HG03521 (cell line): ENCODE measurements around the gene INTS2.
"Not testable (repeated sequence)": the region's sequence is repeated elsewhere in the genome, so short reads cannot be mapped to it uniquely, and the experiment has no call there.

Source experiments
- ATAC-seq: cut with Tn5 transposase; IDR thresholded peaks from one replicate; pipeline ENCODE4 v1.9.1; 2021; ENCODE audit warnings: mild to moderate bottlenecking, moderate library complexity; ENCODE audit not compliant: unreplicated experiment

Gene INTS2

DNA sequence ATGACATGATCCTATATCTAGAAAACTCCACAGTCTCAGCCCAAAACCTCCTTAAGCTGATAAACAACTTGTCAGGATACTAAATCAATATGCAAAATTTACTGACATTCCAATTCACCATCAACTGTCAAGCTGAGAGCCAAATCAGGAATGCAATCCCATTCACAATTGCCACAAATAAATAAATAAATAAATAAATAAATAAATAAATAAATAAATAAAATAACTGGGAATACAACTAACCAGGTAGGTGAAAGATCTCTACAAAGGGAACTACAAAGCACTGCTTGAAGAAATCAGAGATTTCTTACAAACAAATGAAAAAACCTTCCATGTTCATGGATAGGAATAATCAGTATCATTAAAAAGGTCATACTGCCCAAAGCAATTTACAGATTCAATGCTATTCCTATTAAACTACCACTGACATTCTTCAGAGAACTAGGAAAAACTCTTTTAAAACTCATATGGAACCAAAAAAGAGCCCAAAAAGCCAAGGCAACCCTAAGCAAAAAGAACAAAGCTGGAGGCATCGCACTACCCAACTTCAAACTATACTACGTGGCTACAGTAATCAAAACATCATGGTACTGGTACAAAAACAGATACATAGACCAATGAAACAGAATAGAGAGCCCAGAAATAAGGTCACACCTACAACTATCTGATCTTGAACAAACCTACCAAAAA lies 102.2 kb downstream of the INTS2 start:
- no peak for ATAC-seq

DNA sequence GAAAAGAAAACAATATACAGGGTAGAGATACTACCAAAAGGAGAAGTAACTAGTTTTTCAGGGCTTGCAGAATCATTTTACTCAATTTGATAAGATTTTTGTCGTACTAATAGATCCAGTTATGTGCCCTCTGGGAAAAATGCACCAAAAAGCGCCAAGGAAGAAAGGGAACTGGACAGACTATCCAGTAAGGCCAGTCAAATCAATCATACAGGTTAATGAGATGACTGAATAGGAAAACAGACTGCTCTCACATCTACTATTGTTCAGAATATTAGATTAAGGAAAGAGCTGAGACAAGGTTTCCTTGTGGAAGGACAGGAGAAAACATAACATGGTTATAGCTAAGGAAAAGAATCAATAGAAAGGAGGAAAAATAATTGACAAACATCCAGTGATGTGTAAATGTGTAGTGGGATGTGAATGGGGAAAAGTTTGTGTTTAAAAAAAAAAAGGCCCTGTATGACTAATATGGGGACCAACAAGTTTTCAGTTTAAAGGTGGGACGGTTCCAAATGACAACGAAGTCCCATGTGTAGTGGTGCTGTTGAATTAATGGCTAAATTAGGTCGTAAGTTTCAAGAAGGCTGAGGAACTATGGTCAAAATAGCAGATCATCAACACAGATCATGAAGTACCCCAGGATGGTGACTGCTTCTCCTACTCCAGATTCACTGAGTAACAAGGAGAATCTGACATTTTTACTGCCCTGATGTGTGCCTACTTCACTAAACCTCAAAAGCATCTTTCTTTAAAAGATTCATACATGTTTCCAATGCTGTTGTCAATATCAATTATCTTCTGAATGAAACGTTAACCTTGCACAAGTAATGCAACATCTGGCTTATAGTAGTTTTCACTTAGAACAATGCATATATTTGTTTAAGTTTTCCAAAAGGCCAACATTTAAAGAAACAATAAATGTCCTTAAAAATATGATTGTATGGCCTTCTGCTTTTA lies 105.2 kb downstream of the INTS2 start:
- no peak for ATAC-seq

DNA sequence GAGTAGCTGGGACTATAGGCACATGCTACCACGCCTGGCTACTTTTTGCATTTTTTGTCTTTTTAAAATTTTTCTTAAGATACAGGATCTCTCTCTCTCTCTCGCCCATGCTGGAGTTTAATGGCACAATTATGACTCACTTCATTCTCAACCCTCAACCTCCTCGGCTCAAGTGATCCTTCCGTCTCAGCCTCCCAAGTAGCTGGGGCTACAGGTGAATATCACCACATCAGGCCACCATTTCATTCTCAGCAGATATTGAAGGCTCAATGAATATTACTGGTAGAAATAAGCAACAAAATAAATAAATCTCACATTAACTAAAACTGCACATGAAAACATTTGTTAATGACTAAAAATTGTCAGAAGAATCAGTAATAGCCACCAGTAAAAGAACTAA lies 106.1 kb downstream of the INTS2 start:
- no peak for ATAC-seq

DNA sequence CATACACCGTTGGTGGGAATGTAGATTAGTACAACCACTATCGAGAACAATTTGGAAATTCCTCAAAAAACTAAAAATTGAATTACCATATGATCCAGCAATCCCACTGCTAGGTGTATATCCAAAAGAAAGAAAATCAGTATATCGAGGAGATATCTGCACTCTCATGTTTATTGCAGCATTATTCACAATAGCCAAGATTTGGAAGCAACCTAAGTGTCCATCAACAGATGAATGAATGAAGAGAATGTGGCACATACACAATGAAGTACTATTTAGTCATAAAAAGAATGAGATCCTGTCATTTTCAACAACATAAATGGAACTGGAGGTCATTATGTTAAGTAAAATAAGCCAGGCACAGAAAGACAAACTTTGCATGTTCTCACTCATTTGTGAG lies 108.5 kb downstream of the INTS2 start:
- not testable (repeated sequence) for ATAC-seq

DNA sequence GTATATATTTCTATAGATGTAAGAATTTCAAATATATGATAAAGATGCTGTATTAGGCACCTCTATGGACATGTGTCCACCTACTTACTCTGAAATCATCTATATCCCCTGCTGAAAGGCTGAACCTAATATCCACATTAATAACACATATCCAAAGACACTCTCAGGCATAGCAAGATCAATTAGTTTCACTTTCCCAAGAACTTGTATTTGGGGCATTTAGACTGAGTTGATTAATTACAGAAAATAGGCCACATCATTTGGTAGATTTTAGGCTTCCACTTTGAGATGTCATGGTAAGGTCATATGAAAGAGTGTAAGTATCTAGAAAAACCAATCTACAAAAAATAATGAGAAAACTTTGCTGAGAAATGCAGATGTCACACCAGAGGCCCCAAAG lies 109.6 kb downstream of the INTS2 start:
- ATAC-seq, result no peak

DNA sequence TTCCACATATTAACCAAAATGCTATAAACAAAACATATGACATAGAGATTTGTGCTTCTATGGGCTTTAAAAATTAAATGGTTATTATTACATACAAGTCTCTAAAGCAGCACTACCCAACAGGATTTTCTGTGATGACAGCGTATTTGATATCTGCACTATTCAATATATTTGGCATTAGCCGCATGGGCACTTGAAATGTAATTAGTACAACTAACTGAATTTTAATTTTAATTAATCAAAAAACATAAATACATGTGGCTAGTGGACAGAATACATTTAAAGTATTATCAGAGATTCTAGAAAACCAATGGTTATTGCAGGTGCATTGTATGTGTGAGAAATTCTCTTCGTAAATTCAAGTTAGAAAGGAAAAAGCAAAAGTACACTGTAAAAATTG lies 110.3 kb downstream of the INTS2 start:
- no peak for ATAC-seq

DNA sequence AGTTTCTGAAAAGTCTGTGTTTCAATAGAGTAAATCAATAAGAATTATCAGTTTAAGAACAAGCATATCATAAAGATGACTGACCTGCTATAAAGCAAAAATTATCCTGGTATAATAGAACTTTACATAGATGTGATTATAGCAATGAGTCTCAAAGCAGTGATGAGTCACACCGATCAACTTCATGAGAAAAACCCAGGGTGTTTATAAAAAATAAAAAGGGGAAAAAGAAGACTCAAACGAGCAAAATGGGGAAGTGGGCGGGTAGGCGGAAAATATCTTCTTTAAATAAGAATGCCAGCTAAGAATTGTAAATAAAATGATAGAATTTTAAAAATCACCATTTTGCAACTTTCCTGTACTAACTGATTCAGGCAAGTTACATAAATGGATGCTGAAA lies 111.2 kb downstream of the INTS2 start:
- no peak for ATAC-seq

DNA sequence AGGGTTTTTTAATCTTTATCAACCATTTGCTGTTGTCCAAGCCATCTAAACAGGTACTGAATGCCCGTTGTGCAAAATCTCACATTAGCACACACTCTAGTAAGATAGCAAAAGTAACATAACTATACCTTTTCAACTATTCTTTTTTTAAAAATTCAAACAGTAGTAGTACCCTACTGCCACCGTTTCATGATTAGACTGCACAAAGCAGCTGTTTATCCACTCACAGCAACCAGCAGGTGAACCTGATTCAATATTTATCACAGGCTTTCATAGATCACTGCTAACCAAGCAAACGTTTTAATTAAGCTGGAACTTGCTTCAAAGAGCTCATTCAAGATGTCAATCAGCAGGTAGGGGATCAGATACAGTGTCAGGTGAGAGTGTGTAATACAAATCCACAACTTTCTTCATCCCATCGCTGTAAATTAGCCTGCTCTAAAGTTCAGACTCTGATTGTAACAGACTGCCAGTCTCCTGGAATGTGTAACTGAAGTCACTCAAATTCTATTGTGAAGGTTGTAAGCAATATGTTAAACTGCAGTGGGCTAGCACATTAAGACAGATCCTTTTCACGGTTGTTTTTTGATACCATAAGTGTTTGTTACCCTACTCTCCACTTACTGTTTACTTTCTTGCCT lies 111.8 kb downstream of the INTS2 start:
- no peak for ATAC-seq
